WTC11 (cell line): ENCODE results near the gene WDSUB1. TPM values are rescaled to one million over a fixed set of nuclear protein-coding genes. Genes with fewer than 3 reads are reported as not detected.

Experiments used
- ATAC-seq: fragments of 200-7000 bp; cut with Tn5 transposase; 2 replicates; pipeline ENCODE4 v1.10.0; 2021; ENCODE audit warnings: mild to moderate bottlenecking, moderate library complexity
- CTCF ChIA-PET: fragments of 300-600 bp; sonication (Branson Sonifier 250); formaldehyde crosslinking; loops from one replicate; lab custom pipeline; 2021; ENCODE audit warnings: antibody characterized with exemption; lab: Charles Lee
- POLR2A ChIA-PET: fragments of 350-600 bp; sonication (Branson Sonifier 250); formaldehyde crosslinking; loops from one replicate; lab custom pipeline; 2021; ENCODE audit warnings: antibody characterized with exemption; lab: Charles Lee
- DNase-seq: peaks from one replicate; pipeline ENCODE4 v3.0.0; 2021; ENCODE audit warnings: low spot score
- H3K27ac Mint-ChIP-seq: 2 replicates; pipeline ENCODE4 v1.8.0; 2021; ENCODE audit warnings: mixed read lengths
- H3K27me3 Mint-ChIP-seq: 2 replicates; pipeline ENCODE4 v1.8.0; 2021; ENCODE audit warnings: low read depth, mild to moderate bottlenecking, moderate library complexity, mixed read lengths
- H3K36me3 Mint-ChIP-seq: 2 replicates; pipeline ENCODE4 v1.8.0; 2021; ENCODE audit warnings: mixed read lengths
- H3K4me1 Mint-ChIP-seq: 2 replicates; pipeline ENCODE4 v1.8.0; 2022; ENCODE audit warnings: mixed read lengths
- H3K4me3 Mint-ChIP-seq: 2 replicates; pipeline ENCODE4 v1.8.0; 2021; ENCODE audit warnings: mild to moderate bottlenecking, moderate library complexity, mixed read lengths
- H3K9me3 Mint-ChIP-seq: 2 replicates; pipeline ENCODE4 v1.8.0; 2021; ENCODE audit warnings: mixed read lengths
- ARID4B ChIP-seq: sonication (generic); formaldehyde crosslinking; IDR thresholded peaks from 2 replicates; pipeline ENCODE4 v1.8.0; 2023; ENCODE audit warnings: missing genetic modification reagents, mild to moderate bottlenecking, borderline replicate concordance
- CBFB ChIP-seq: sonication (generic); formaldehyde crosslinking; IDR thresholded peaks from 2 replicates; pipeline ENCODE4 v1.8.1; 2022; ENCODE audit warnings: mild to moderate bottlenecking, low read depth, missing genetic modification reagents
- CDX4 ChIP-seq: fragments of 250-450 bp; sonication (Bioruptor Pico); IDR thresholded peaks from 2 replicates; pipeline ENCODE4 v1.9.0; 2021; ENCODE audit warnings: moderate library complexity, mild to moderate bottlenecking, inconsistent platforms, borderline replicate concordance
- CREM ChIP-seq: sonication (generic); formaldehyde crosslinking; IDR thresholded peaks from 2 replicates; pipeline ENCODE4 v1.8.1; 2022; ENCODE audit warnings: mild to moderate bottlenecking, missing genetic modification reagents, moderate library complexity
- E2F1 ChIP-seq: sonication (generic); formaldehyde crosslinking; IDR thresholded peaks from 2 replicates; pipeline ENCODE4 v1.8.0; 2022; ENCODE audit warnings: mild to moderate bottlenecking, missing genetic modification reagents
- FOXP4 ChIP-seq: sonication (generic); formaldehyde crosslinking; IDR thresholded peaks from 2 replicates; pipeline ENCODE4 v1.8.0; 2022; ENCODE audit warnings: mild to moderate bottlenecking, missing genetic modification reagents
- JAZF1 ChIP-seq: fragments of 250-450 bp; sonication (Bioruptor Pico); IDR thresholded peaks from 2 replicates; pipeline ENCODE4 v1.9.0; 2021; ENCODE audit warnings: moderate library complexity, mild to moderate bottlenecking, inconsistent platforms
- MXD4 ChIP-seq: fragments of 250-450 bp; sonication (Bioruptor Pico); IDR thresholded peaks from 2 replicates; pipeline ENCODE4 v1.8.0; 2021; ENCODE audit warnings: mild to moderate bottlenecking, moderate library complexity, borderline replicate concordance
- NFATC4 ChIP-seq: fragments of 250-450 bp; sonication (Bioruptor Pico); IDR thresholded peaks from 2 replicates; pipeline ENCODE4 v1.9.0; 2021; ENCODE audit warnings: mild to moderate bottlenecking
- NR2C2 ChIP-seq: sonication (generic); formaldehyde crosslinking; IDR thresholded peaks from 2 replicates; pipeline ENCODE4 v1.8.0; 2022; ENCODE audit warnings: mild to moderate bottlenecking, missing genetic modification reagents
- PREB ChIP-seq: sonication (generic); formaldehyde crosslinking; IDR thresholded peaks from 2 replicates; pipeline ENCODE4 v1.8.1; 2022; ENCODE audit warnings: mild to moderate bottlenecking, missing genetic modification reagents, moderate library complexity, borderline replicate concordance
- PRRX2 ChIP-seq: fragments of 250-450 bp; sonication (Bioruptor Pico); IDR thresholded peaks from 2 replicates; pipeline ENCODE4 v1.8.0; 2021; ENCODE audit warnings: mild to moderate bottlenecking
- RELA ChIP-seq: sonication (generic); formaldehyde crosslinking; IDR thresholded peaks from 2 replicates; pipeline ENCODE4 v1.8.1; 2022; ENCODE audit warnings: missing genetic modification reagents, mild to moderate bottlenecking, borderline replicate concordance
- SMAD4 ChIP-seq: sonication (generic); formaldehyde crosslinking; IDR thresholded peaks from 2 replicates; pipeline ENCODE4 v1.8.0; 2022; ENCODE audit warnings: mild to moderate bottlenecking, missing genetic modification reagents
- SOX15 ChIP-seq: fragments of 250-450 bp; sonication (Bioruptor Pico); IDR thresholded peaks from 2 replicates; pipeline ENCODE4 v1.9.0; 2021; ENCODE audit warnings: mild to moderate bottlenecking
- TCF7 ChIP-seq: sonication (generic); formaldehyde crosslinking; IDR thresholded peaks from 2 replicates; pipeline ENCODE4 v1.8.0; 2022; ENCODE audit warnings: mild to moderate bottlenecking, low read depth, missing genetic modification reagents, moderate library complexity
- TP53 ChIP-seq: sonication (generic); formaldehyde crosslinking; IDR thresholded peaks from 2 replicates; pipeline ENCODE4 v1.8.1; 2023; ENCODE audit warnings: mild to moderate bottlenecking, missing genetic modification reagents
- ZNF121 ChIP-seq: sonication (generic); formaldehyde crosslinking; IDR thresholded peaks from 2 replicates; pipeline ENCODE4 v1.8.0; 2023; ENCODE audit warnings: missing genetic modification reagents
- ZNF281 ChIP-seq: sonication (generic); formaldehyde crosslinking; IDR thresholded peaks from 2 replicates; pipeline ENCODE4 v1.8.0; 2023; ENCODE audit warnings: mild to moderate bottlenecking, missing genetic modification reagents
- ZNF396 ChIP-seq: fragments of 250-450 bp; sonication (Bioruptor Pico); IDR thresholded peaks from 2 replicates; pipeline ENCODE4 v1.8.0; 2021; ENCODE audit warnings: mild to moderate bottlenecking, moderate library complexity, borderline replicate concordance
- ZNF423 ChIP-seq: fragments of 250-450 bp; sonication (Bioruptor Pico); IDR thresholded peaks from 2 replicates; pipeline ENCODE4 v2.1.2; 2022; ENCODE audit warnings: mild to moderate bottlenecking, moderate library complexity
- ZNF425 ChIP-seq: fragments of 250-450 bp; sonication (Bioruptor Pico); conservative IDR thresholded peaks from 2 replicates; pipeline ENCODE4 v1.9.0; 2021; ENCODE audit warnings: mild to moderate bottlenecking
- ZNF671 ChIP-seq: fragments of 250-450 bp; sonication (Bioruptor Pico); IDR thresholded peaks from 2 replicates; pipeline ENCODE4 v1.8.0; 2021; ENCODE audit warnings: mild to moderate bottlenecking
- total RNA-seq: library from RNA; stranded (reverse); gene quantifications from 3 replicates; pipeline ENCODE4 v1.2.3, GENCODE V29; 2021

WDSUB1 gene
- total RNA-seq, 1 experiment from 2014 or later, result 5.8 TPM

- TF ChIP-seq ZNF121 (CRISPR knock-in tag) (no peak), CDX4 (no peak), JAZF1 (CRISPR knock-in tag) (no peak), ZNF281 (CRISPR knock-in tag) (no peak), PREB (CRISPR knock-in tag) (no peak), SMAD4 (no peak), ZNF671 (CRISPR knock-in tag) (no peak), NFATC4 (CRISPR knock-in tag) (no peak), E2F1 (CRISPR knock-in tag) (no peak), FOXP4 (CRISPR knock-in tag) (no peak), CREM (no peak), CBFB (no peak), ZNF423 (CRISPR knock-in tag) (no peak)
- Mint-ChIP-seq H3K27ac (no peak overlapping the region), H3K4me1 (no peaks in the 10 kb centered on the region), H3K9me3 (peaks cover 8% of the 10 kb centered on the region), H3K4me3 (no peak overlapping the region), H3K36me3 (peaks cover 14% of the 10 kb centered on the region), H3K27me3 (no peaks in the 10 kb centered on the region)
- ChIA-PET CTCF (no interaction called here), POLR2A (no interaction called here)
- ATAC-seq (no peak), DNase-seq (no peak)
These were observed 43.0 kb downstream of the WDSUB1 start for GRCh38 chr2:159243529-159243928.

- no peak overlapping the region for H3K27ac Mint-ChIP-seq
- DNase-seq (no peak), ATAC-seq (no peak)
- peaks cover 4% of the 10 kb centered on the region for H3K36me3 Mint-ChIP-seq
- H3K27me3 Mint-ChIP-seq, result no peaks in the 10 kb centered on the region
- ChIA-PET CTCF (interaction anchor here (0.6 kb wide), 1 partner anchor 35 kb away, joined by 3 read pairs; no protein-coding TSS in a partner anchor), POLR2A (no interaction called here)
- no peak overlapping the region for H3K4me3 Mint-ChIP-seq
- H3K9me3 Mint-ChIP-seq, result no peaks in the 10 kb centered on the region
- H3K4me1 Mint-ChIP-seq, result 0 out of 2 replicates have a peak, but pooled peaks cover 2% of the 10 kb centered on the region
- no peak for TF ChIP-seq RELA (CRISPR knock-in tag)
- no peak for TF ChIP-seq ZNF671 (CRISPR knock-in tag)
- no peak for TF ChIP-seq ARID4B (CRISPR knock-in tag)
- TF ChIP-seq NR2C2 (CRISPR knock-in tag), result no peak
- no peak for TF ChIP-seq ZNF396 (CRISPR knock-in tag)
- TF ChIP-seq TCF7 (CRISPR knock-in tag), result no peak
- no peak for TF ChIP-seq SMAD4
- TF ChIP-seq SOX15 (CRISPR knock-in tag), result no peak
- no peak for TF ChIP-seq PRRX2 (CRISPR knock-in tag)
- no peak for TF ChIP-seq MXD4 (CRISPR knock-in tag)
- TF ChIP-seq TP53, result no peak
- no peak for TF ChIP-seq ZNF425 (CRISPR knock-in tag)
These were observed 51.6 kb downstream of the WDSUB1 start for GRCh38 chr2:159234868-159235267.
